Pulmonary artery endothelial cell (primary cell): ENCODE results near the gene MRFAP1L1. TPM values are rescaled to one million over a fixed set of nuclear protein-coding genes. Genes with fewer than 3 reads are reported as not detected.
"Not testable (repeated sequence)": the region's sequence is repeated elsewhere in the genome, so short reads cannot be mapped to it uniquely, and the experiment has no call there.

Experiments used
- DNase-seq: peaks from one replicate; pipeline ENCODE4 v3.0.0-alpha.2; 2011; ENCODE audit warnings: low read depth, low spot score
- total RNA-seq: library from RNA; depleted of rRNA; stranded (reverse); fragments of >200 nt; gene quantifications from 2 replicates; pipeline ENCODE4 v1.2.3, GENCODE V29; 2014

Gene MRFAP1L1
- total RNA-seq, 1 donor from 2014 or later: 53.3 TPM

GRCh38 chr4:6689506-6689960 is 20.1 kb downstream of the MRFAP1L1 start:
- DNase-seq: no peak

- no peak for DNase-seq
Measured at GRCh38 chr4:6688879-6689505, 20.7 kb downstream of the MRFAP1L1 start.

- DNase-seq: no peak
Measured at GRCh38 chr4:6687947-6688878, 21.5 kb downstream of the MRFAP1L1 start.

GRCh38 chr4:6686104-6686787 is 23.4 kb downstream of the MRFAP1L1 start:
- no peak for DNase-seq

GRCh38 chr4:6684656-6685055 is 25.0 kb downstream of the MRFAP1L1 start:
- DNase-seq: no peak

GRCh38 chr4:6682862-6683590 is 26.6 kb downstream of the MRFAP1L1 start:
- no peak for DNase-seq

GRCh38 chr4:6681191-6681590 is 28.5 kb downstream of the MRFAP1L1 start:
- DNase-seq: no peak

- no peak for DNase-seq
Measured at GRCh38 chr4:6680372-6681034, 29.2 kb downstream of the MRFAP1L1 start.

GRCh38 chr4:6676722-6677558 is 32.7 kb downstream of the MRFAP1L1 start:
- DNase-seq: no peak

- no peak for DNase-seq
Measured at GRCh38 chr4:6674500-6675149, 35.0 kb downstream of the MRFAP1L1 start.

- DNase-seq: peak; percentile 88
Measured at GRCh38 chr4:6673660-6674499, 35.8 kb downstream of the MRFAP1L1 start.

- not testable (repeated sequence) for DNase-seq
Measured at GRCh38 chr4:6673191-6673659, 36.4 kb downstream of the MRFAP1L1 start.

GRCh38 chr4:6672541-6673190 is 37.0 kb downstream of the MRFAP1L1 start:
- not testable (repeated sequence) for DNase-seq

GRCh38 chr4:6672131-6672530 is 37.5 kb downstream of the MRFAP1L1 start:
- DNase-seq: no peak

GRCh38 chr4:6671648-6672047 is 38.0 kb downstream of the MRFAP1L1 start:
- no peak for DNase-seq

- DNase-seq: no peak
Measured at GRCh38 chr4:6668391-6668790, 41.3 kb downstream of the MRFAP1L1 start.

- no peak for DNase-seq
Measured at GRCh38 chr4:6665320-6665654, 44.4 kb downstream of the MRFAP1L1 start.
